ENCODE measurements around the gene SLC12A4. TPM values are rescaled to one million over a fixed set of nuclear protein-coding genes. Genes with fewer than 3 reads are reported as not detected.
"Not testable (repeated sequence)": the region's sequence is repeated elsewhere in the genome, so short reads cannot be mapped to it uniquely, and the experiment has no call there.

The SLC12A4 gene
- total and polyA plus RNA-seq, 4 donors, result 31.8 to 58.8 (median 49.1) TPM

DNA sequence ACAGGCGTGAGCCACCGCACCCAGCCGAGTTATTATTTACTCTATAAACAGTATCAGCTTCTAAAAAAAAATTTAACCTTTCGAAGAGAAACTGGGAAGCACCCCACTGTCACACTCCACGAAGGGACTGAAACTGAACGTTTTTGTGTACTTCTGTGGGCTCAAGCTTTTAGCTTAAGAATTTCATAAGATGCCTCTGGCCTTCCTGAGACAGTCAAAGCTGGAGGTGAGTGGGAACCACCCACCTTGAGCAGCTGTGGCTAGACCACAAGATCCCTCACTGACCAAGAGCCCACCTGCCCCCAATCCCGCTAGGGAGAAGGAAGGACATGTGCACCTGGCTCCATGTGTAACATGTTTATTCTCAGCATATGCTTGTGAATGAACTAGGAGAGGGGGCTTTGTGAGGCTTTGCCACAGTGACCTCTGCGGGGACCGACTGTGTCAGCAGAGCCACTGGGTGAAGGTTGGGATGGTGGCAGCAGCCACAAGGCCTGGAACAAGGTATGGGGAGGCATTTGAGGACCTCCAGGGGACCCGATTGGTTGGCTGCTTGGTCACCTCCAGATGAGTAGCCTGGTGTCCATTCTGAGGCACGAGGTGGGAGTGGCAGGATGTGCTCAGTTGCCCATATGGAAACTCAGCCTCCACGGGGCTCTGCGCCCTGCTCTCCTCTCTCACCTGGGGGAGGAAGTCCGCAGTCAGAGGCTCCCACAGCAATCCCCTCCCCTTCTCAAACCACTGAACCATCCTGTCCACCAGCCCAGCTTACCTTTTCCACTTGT, 7.1 kb upstream of the SLC12A4 start:
- H3K36me3 ChIP-seq (ENCODE audit: control insufficient read depth, insufficient read depth, low read length), result no peaks in the 10 kb centered on the region
- H3K27ac ChIP-seq (ENCODE audit: low read depth, low read length), result no peak overlapping the region
- H3K9me3 ChIP-seq (ENCODE audit: control insufficient read depth, insufficient read depth, low read length), result no peaks in the 10 kb centered on the region
- H3K27me3 ChIP-seq (ENCODE audit: control insufficient read depth, insufficient read depth, low read length), result no peaks in the 10 kb centered on the region
- no peaks in the 10 kb centered on the region for H3K4me1 ChIP-seq (ENCODE audit: control insufficient read depth, insufficient read depth, low read length)
- 82% methylated on average over 12 of the region's 14 CpGs for WGBS (ENCODE audit: insufficient coverage)
- H3K4me3 ChIP-seq (ENCODE audit: low read depth, low read length), result no peak overlapping the region
- DNase-seq (ENCODE audit: low read depth in 4 of 6, low spot score in 6 of 6), result no peak

DNA sequence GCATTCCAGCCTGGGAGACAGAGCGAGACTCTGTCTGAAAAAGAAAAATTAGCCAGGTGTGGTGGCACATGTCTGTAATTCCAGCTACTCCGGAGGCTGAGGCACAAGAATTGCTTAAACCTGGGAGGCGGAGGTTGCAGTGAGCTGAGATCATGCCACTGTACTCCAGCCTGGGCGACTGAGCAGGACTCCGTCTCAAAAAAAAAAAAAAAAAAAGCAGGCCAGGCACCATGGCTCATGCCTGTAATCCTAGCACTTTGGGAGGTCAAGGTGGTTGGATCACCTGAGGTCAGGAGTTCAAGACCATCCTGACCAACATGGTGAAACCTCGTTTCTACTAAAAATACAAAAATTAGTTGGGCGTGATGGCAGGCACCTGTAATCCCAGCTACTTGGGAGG, 3.8 kb upstream of the SLC12A4 start:
- 97% methylated on average over 3 of the region's 7 CpGs for WGBS (ENCODE audit: insufficient coverage)
- not testable (repeated sequence) for H3K9me3 ChIP-seq (ENCODE audit: control insufficient read depth, insufficient read depth, low read length); H3K36me3 ChIP-seq (ENCODE audit: control insufficient read depth, insufficient read depth, low read length); DNase-seq (ENCODE audit: low read depth in 4 of 6, low spot score in 6 of 6); H3K27ac ChIP-seq (ENCODE audit: low read depth, low read length); H3K4me3 ChIP-seq (ENCODE audit: low read depth, low read length)
- Histone ChIP-seq H3K27me3 (ENCODE audit: control insufficient read depth, insufficient read depth, low read length) (peaks cover 15% of the 10 kb centered on the region), H3K4me1 (ENCODE audit: control insufficient read depth, insufficient read depth, low read length) (peaks cover 15% of the 10 kb centered on the region)

DNA sequence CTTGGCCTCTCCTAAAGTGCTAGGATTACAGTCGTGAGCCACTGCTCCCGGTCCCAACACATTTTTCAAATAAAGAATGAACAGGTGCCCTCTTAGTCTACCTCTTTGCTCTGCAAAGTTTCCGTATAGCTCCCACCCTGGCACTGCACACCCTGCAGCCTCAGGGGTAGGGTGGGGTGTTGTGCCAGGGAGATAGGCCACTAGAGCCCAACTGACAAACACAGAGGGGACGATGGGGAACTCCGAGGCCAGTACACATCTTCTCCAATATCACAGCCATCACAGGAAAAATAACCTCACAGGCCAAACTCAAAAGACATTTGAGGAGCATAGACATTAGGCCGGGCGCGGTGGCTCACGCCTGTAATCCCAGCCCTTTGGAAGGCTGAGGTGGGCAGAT, 2.7 kb upstream of the SLC12A4 start:
- H3K36me3 ChIP-seq (ENCODE audit: control insufficient read depth, insufficient read depth, low read length), result no peaks in the 10 kb centered on the region
- H3K27me3 ChIP-seq (ENCODE audit: control insufficient read depth, insufficient read depth, low read length), result peaks cover 19% of the 10 kb centered on the region
- no peak overlapping the region for H3K27ac ChIP-seq (ENCODE audit: low read depth, low read length)
- H3K4me3 ChIP-seq (ENCODE audit: low read depth, low read length), result no peak overlapping the region
- no peak for DNase-seq (ENCODE audit: low read depth in 4 of 6, low spot score in 6 of 6)
- 98% methylated on average over 8 of the region's 9 CpGs for WGBS (ENCODE audit: insufficient coverage)
- H3K9me3 ChIP-seq (ENCODE audit: control insufficient read depth, insufficient read depth, low read length), result no peaks in the 10 kb centered on the region
- H3K4me1 ChIP-seq (ENCODE audit: control insufficient read depth, insufficient read depth, low read length), result peaks cover 27% of the 10 kb centered on the region

DNA sequence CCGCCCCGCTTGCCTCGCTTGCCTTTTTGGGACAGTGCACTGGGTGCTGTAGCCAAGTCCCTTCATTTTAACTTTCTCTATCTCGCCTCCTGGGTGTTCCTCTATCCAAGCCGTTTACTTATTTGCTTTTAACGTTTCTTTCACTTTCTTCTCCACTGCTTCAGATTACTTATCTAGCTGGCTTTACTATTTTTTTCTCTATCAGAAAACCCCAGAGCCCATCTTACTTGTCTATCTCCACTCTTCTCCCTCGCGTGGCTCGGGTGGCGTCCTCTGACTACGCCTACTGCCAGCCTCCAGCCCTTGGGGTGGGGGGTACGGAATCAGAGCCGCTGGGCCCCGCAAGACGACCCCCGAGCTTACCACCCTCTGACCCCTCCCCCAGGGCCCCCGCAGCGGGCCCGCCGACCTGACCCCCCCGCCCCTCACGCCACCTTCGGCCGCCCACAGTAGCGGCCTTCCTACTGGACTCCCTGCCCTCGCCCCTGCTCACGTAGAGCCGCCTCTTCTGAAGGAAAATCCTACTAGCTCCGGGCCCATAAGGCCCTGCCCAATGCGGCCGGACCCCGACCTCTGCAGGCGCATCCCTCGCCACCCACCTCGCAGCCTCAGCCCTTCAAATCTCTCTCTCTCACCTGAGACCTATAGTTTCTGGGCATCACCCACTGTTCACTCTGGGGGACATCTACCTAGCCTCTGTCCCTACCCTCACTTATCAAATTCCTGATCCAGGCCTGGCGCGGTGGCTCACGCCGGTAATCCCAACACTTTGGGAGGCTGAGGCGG, 1.0 kb upstream of the SLC12A4 start:
- DNase-seq (ENCODE audit: low read depth in 4 of 6, low spot score in 6 of 6), result no peak
- Histone ChIP-seq H3K27me3 (ENCODE audit: control insufficient read depth, insufficient read depth, low read length) (peaks cover 19% of the 10 kb centered on the region), H3K4me1 (ENCODE audit: control insufficient read depth, insufficient read depth, low read length) (peaks cover 37% of the 10 kb centered on the region), H3K27ac (ENCODE audit: low read depth, low read length) (peak overlapping the region; percentile 52), H3K4me3 (ENCODE audit: low read depth, low read length) (peak overlapping the region; percentile 51), H3K9me3 (ENCODE audit: control insufficient read depth, insufficient read depth, low read length) (no peaks in the 10 kb centered on the region), H3K36me3 (ENCODE audit: control insufficient read depth, insufficient read depth, low read length) (no peaks in the 10 kb centered on the region)
- 34% methylated on average over 29 of the region's 40 CpGs for WGBS (ENCODE audit: insufficient coverage)

DNA sequence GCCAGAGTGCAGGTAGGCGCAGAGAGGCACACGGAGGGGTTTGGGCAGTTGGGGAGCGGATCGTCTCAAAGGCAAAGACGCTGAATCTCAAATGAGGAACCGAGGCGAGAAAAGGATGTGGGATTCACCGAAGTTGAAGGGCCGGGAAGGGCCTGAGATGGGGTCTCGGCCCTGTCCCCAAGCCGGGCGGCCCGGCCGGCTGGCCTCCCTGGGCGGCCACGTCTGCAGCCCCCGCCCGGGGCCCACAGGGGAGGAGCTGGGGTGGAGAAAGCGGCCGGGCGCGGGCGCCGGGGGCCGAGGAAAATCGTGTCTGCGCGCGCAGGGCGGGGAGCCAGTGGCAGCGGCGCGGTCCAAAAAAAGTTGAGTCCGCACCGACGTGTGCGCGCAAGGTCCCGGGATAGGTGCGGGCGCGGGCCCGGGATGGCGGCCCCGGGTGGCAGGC, 458 bp downstream of the SLC12A4 start:
- H3K4me3 ChIP-seq (ENCODE audit: low read depth, low read length), result peak overlapping the region; percentile 79
- WGBS (ENCODE audit: insufficient coverage), result 2% methylated on average over 45 of the region's 45 CpGs
- peaks cover 8% of the 10 kb centered on the region for H3K36me3 ChIP-seq (ENCODE audit: control insufficient read depth, insufficient read depth, low read length)
- peak in 1 of 6 donors; percentile 60 for DNase-seq (ENCODE audit: low read depth in 4 of 6, low spot score in 6 of 6)
- peaks cover 19% of the 10 kb centered on the region for H3K27me3 ChIP-seq (ENCODE audit: control insufficient read depth, insufficient read depth, low read length)
- no peaks in the 10 kb centered on the region for H3K9me3 ChIP-seq (ENCODE audit: control insufficient read depth, insufficient read depth, low read length)
- H3K27ac ChIP-seq (ENCODE audit: low read depth, low read length), result peak overlapping the region; percentile 76
- H3K4me1 ChIP-seq (ENCODE audit: control insufficient read depth, insufficient read depth, low read length), result peaks cover 51% of the 10 kb centered on the region

DNA sequence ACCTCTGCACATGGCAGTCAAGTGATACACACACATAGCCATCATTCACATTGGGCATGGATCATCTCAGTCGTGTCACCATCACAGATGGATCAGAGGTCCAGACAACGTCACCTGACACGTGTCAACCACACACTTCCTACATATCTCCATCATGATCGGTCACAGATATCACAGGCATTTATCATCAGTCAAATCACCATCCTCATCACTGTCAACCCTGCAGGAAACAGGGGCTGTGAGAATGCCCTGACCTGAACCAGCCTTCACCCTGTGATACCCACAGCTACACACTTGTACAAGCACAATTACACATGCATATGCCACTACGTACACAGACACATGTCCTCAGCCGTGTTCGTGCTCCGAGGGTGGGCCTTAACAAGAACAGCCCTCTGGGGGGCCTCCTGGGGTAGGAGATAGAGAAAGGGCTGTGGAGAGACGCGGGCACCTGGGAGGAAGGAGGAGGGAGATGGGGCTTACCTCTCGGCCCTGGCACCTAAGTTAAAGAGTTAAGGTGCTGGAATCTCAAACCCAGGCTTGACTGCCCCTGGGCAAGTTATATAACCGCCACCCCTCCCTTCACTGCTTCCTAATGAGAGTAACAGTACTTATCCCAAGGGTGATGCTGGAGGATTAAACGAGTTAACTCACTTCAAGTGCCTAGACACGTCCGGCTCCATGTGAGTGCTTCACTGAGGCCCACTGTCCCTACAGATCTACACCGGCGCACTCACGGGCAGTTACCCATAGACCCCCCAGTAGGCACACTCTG, 1.1 kb downstream of the SLC12A4 start:
- H3K27me3 ChIP-seq (ENCODE audit: control insufficient read depth, insufficient read depth, low read length), result peaks cover 19% of the 10 kb centered on the region
- peak overlapping the region; percentile 79 for H3K4me3 ChIP-seq (ENCODE audit: low read depth, low read length)
- 33% methylated on average over 14 of the region's 18 CpGs for WGBS (ENCODE audit: insufficient coverage)
- peaks cover 11% of the 10 kb centered on the region for H3K36me3 ChIP-seq (ENCODE audit: control insufficient read depth, insufficient read depth, low read length)
- peak overlapping the region; percentile 76 for H3K27ac ChIP-seq (ENCODE audit: low read depth, low read length)
- no peaks in the 10 kb centered on the region for H3K9me3 ChIP-seq (ENCODE audit: control insufficient read depth, insufficient read depth, low read length)
- DNase-seq (ENCODE audit: low read depth in 4 of 6, low spot score in 6 of 6), result no peak
- H3K4me1 ChIP-seq (ENCODE audit: control insufficient read depth, insufficient read depth, low read length), result peaks cover 56% of the 10 kb centered on the region

DNA sequence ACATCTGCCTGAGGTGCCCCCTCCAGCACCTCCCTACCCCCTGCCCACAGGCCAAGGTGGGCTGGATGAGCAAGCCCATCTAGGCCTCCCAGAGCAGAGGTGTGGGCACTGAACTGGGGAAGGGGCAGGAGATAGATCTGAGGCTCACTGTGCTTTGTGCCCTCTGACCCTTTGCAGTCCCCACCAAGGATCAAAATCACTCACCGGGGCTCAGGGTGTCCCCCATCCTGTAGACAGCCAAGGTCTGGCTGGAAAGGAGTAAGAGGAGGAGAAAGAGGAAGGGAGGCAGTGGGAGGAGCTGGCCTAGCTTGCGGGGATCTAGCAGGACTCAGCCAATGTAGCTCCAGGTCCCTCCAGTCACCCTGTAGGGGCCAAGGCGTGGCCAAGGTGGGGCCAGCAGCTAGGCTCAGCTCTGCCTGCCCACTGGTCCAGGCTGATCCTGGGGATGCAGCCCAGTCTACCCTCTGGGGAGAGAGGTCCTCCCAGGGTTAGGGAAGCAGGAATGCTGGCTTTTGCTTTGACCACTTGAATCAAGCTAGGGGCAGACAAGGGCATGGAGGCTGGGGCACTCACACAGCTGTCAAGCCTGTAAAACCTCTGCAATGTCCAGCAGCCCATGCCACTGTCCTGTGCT, 1.8 kb downstream of the SLC12A4 start:
- no peak for DNase-seq (ENCODE audit: low read depth in 4 of 6, low spot score in 6 of 6)
- 68% methylated on average over 2 of the region's 3 CpGs for WGBS (ENCODE audit: insufficient coverage)
- H3K4me1 ChIP-seq (ENCODE audit: control insufficient read depth, insufficient read depth, low read length), result peaks cover 63% of the 10 kb centered on the region
- peak overlapping the region; percentile 42 for H3K27ac ChIP-seq (ENCODE audit: low read depth, low read length)
- H3K36me3 ChIP-seq (ENCODE audit: control insufficient read depth, insufficient read depth, low read length), result peaks cover 17% of the 10 kb centered on the region
- peak overlapping the region; percentile 79 for H3K4me3 ChIP-seq (ENCODE audit: low read depth, low read length)
- peaks cover 19% of the 10 kb centered on the region for H3K27me3 ChIP-seq (ENCODE audit: control insufficient read depth, insufficient read depth, low read length)
- no peaks in the 10 kb centered on the region for H3K9me3 ChIP-seq (ENCODE audit: control insufficient read depth, insufficient read depth, low read length)

DNA sequence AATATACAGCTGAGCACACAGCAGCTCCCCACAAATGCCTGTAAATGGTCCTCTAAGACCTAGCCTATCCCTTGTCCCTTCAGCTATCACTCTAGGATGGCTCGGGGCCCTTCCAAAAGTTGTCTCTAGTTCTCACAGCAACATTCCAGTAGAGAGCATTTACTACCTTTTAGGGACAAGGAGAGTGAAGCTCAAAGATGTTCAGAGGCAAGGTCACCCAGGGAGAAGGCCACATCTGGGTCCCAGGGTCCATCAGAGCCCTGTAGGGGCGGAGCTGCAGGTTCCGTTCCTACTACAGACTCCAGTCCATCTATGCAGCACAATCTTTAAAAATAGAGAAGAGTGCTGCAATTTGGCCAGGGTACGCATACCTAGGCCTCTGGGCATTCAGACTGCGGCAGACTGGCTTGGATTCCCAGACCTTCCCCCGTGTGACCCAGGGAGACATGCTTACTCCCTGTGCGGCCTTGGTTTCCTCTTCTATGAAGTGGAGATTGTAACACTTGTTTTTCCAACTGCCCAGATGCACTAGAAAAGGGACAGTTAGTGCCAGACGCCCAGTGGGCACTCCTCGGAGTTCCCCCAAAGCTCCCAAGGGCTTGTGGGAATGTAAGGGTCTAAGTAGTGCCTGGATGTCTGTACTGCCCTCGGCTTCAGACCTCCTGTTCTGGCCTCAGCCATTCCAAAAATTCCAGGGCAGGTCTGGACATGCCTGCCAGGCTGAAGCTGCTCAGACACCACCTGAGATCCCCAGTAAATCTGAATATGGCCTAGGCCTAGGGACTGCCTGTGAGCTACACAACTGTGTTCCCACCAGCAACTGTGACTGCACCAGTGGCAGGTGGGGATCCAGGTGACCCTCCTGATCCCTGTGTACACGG, 2.5 kb downstream of the SLC12A4 start:
- WGBS (ENCODE audit: insufficient coverage), result 73% methylated on average over 8 of the region's 11 CpGs
- Histone ChIP-seq H3K27me3 (ENCODE audit: control insufficient read depth, insufficient read depth, low read length) (peaks cover 19% of the 10 kb centered on the region), H3K36me3 (ENCODE audit: control insufficient read depth, insufficient read depth, low read length) (peaks cover 24% of the 10 kb centered on the region), H3K4me3 (ENCODE audit: low read depth, low read length) (peak overlapping the region; percentile 79), H3K9me3 (ENCODE audit: control insufficient read depth, insufficient read depth, low read length) (no peaks in the 10 kb centered on the region), H3K27ac (ENCODE audit: low read depth, low read length) (peak overlapping the region; percentile 42), H3K4me1 (ENCODE audit: control insufficient read depth, insufficient read depth, low read length) (peaks cover 69% of the 10 kb centered on the region)
- no peak for DNase-seq (ENCODE audit: low read depth in 4 of 6, low spot score in 6 of 6)

All from spinal cord (tissue), 10 donors.